ENCODE results near the gene NEDD9.

DNA sequence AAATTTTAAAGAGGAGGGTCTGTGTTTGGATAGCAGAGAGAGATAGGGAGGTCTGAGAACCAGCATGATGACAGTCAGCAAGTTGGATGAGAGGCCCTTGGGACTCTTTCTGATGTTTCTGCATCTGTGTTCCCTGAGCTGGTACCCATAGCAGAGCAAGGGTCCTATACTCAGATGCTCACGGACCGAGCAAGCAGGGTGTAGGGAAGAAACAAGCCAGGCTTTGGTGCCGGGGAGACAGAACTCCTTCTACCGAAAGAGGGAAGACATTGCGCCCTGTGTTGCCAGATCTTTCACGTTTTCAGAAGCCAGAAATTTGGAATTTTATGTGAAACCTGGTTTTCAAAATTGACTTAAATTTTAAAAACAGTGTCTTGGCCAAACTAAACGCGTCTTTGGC, 34.6 kb downstream of the NEDD9 start:
- TF ChIP-seq, protein P1, sequence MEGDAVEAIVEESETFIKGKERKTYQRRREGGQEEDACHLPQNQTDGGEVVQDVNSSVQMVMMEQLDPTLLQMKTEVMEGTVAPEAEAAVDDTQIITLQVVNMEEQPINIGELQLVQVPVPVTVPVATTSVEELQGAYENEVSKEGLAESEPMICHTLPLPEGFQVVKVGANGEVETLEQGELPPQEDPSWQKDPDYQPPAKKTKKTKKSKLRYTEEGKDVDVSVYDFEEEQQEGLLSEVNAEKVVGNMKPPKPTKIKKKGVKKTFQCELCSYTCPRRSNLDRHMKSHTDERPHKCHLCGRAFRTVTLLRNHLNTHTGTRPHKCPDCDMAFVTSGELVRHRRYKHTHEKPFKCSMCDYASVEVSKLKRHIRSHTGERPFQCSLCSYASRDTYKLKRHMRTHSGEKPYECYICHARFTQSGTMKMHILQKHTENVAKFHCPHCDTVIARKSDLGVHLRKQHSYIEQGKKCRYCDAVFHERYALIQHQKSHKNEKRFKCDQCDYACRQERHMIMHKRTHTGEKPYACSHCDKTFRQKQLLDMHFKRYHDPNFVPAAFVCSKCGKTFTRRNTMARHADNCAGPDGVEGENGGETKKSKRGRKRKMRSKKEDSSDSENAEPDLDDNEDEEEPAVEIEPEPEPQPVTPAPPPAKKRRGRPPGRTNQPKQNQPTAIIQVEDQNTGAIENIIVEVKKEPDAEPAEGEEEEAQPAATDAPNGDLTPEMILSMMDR (IDR thresholded peaks at IDR 0.05) = no peak
- no peak for TF ChIP-seq POLR2A (IDR thresholded peaks at IDR 0.05)

All from esophagus squamous epithelium (tissue), 4 donors.